Tibial nerve (tissue), 4 donors: ENCODE measurements around the gene PCDHB5. TPM values are rescaled to one million over a fixed set of nuclear protein-coding genes. Genes with fewer than 3 reads are reported as not detected.
A peak's percentile ranks its signal among the peaks of the same experiment; 100 is the strongest.
"Not testable (repeated sequence)": the region's sequence is repeated elsewhere in the genome, so short reads cannot be mapped to it uniquely, and the experiment has no call there.

Experiments used
- DNase-seq, 2 donors: peaks; one replicate each; pipeline ENCODE4 v3.0.0-alpha.2; 2019; ENCODE audit warnings: low spot score in 2 of 2
- H3K27ac ChIP-seq, 4 donors: fragments of 200-600 bp; sonication (generic) in 3 of 4; one replicate each; pipeline ENCODE4 v1.5.1; 2017 to 2019; ENCODE audit warnings: mild to moderate bottlenecking in 1 of 4
- H3K27me3 ChIP-seq, 2 donors: fragments of 200-600 bp; sonication (generic) in 1 of 2; one replicate each; pipeline versions ENCODE4 v1.5.1 to v1.6.0; 2017 to 2019
- H3K36me3 ChIP-seq, 3 donors: fragments of 200-600 bp; sonication (generic); one replicate each; pipeline ENCODE4 v1.5.1; 2018 to 2019
- H3K4me1 ChIP-seq, 4 donors: fragments of 200-600 bp; sonication (generic) in 3 of 4; one replicate each; pipeline ENCODE4 v1.5.1; 2017 to 2019
- H3K4me3 ChIP-seq, 4 donors: fragments of 200-600 bp; sonication (generic) in 3 of 4; one replicate each; pipeline ENCODE4 v1.5.1; 2017 to 2019; ENCODE audit warnings: mild to moderate bottlenecking in 1 of 4, moderate library complexity in 1 of 4
- H3K9me3 ChIP-seq, 4 donors: fragments of 200-600 bp; sonication (generic) in 3 of 4; one replicate each; pipeline ENCODE4 v1.5.1; 2017 to 2019
- EP300 ChIP-seq, 2 donors: sonication (generic); formaldehyde crosslinking; IDR thresholded peaks; one replicate each; pipeline ENCODE4 v1.6.1; 2017; ENCODE audit warnings: antibody characterized with exemption in 2 of 2, mild to moderate bottlenecking in 1 of 2
- POLR2A ChIP-seq, 2 donors: fragments of 450-650 bp; IDR thresholded peaks; one replicate each; pipeline ENCODE4 v1.6.1; 2017; ENCODE audit warnings: antibody characterized with exemption in 2 of 2, mild to moderate bottlenecking in 2 of 2, moderate library complexity in 2 of 2
- whole genome bisulfite sequencing, 2 donors: methylation state at CpG; one replicate each; pipeline ENCODE4 v1.1.5; 2018; 5-methylcytosine and 5-hydroxymethylcytosine counted together
- total RNA-seq, 4 donors: library from RNA; depleted of rRNA; stranded (reverse); fragments of >200 nt; gene quantifications; one replicate each; pipeline ENCODE4 v1.1.0, GENCODE V29; 2016
- TF ChIP-seq, protein P1 (sequence below), 5 experiments: fragments of 200-600 bp in 3 of 5; fragments of 450-650 bp in 2 of 5; sonication (generic) in 3 of 5; IDR thresholded peaks; one replicate each; pipeline ENCODE4 v1.5.1; 2016 to 2019; ENCODE audit warnings: antibody characterized with exemption in 5 of 5, mild to moderate bottlenecking in 3 of 5, moderate library complexity in 2 of 5

PCDHB5 gene
- total RNA-seq, 4 donors from 2014 or later = 5.9 to 15.5 (median 9.6) TPM

DNA sequence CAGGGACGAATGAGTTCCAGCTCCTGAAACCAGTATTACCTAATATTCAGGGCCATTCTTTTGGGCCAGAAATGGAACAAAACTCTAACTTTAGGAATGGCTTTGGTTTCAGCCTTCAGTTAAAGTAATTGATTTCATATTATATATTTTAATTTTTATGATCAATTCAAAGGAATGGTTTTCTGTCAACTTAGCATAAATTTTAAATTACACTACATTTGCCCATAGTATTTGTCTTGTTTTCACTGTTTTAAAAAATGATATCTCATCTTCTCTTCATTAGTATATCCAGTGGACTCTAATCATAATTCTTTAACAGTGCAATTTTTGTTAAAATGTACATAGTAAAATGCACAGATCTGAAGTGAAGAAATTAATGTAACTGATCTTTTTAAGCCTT lies 45.3 kb downstream of the PCDHB5 start:
- Histone ChIP-seq H3K9me3 (peaks cover 0 to 88% (median 35%) of the 10 kb centered on the region in 4 donors), H3K27me3 (peaks cover 0 to 8% of the 10 kb centered on the region in 2 donors)

DNA sequence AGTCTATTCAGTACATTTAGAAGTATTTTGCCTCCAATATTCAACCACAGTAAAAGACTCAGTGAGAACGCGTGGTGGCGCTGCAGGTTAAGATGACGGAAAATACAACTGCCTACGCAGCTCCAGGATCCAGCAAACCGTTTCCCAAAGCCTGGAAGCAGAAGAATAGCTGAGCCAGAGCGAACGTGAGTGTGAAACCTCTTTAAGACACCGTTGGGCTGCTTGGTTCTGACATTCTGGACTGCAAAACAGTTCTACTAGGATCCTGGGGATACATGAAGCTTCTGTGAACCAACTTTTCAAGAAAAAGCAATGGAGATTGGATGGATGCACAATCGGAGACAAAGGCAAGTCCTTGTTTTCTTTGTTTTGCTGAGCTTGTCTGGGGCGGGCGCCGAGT lies 47.2 kb downstream of the PCDHB5 start, which contains the start of gene PCDHB16:
PCDHB16 (plus strand) TSS at position 140 of the 400 bp plus-strand sequence; CDS start at position 313, 173 bp downstream.
- peaks cover 0 to 11% (median 0%) of the 10 kb centered on the region in 3 donors for H3K36me3 ChIP-seq
- peaks cover 0 to 88% (median 33%) of the 10 kb centered on the region in 4 donors for H3K9me3 ChIP-seq
- H3K27me3 ChIP-seq = peaks cover 0 to 8% of the 10 kb centered on the region in 2 donors
- peak; percentile 27 to 43 for DNase-seq
- peak within 1 kb of the TSS in 3 of 4 donors; percentile 18 to 47 (median 32) for H3K4me3 ChIP-seq
- 9 to 14% methylated on average over 13 of the region's 13 CpGs for WGBS, 2 donors
- TF ChIP-seq POLR2A (IDR thresholded peaks at IDR 0.05) (no peak), EP300 (IDR thresholded peaks at IDR 0.05) (peak in 1 of 2 donors; percentile 34)
- TF ChIP-seq, protein P1, sequence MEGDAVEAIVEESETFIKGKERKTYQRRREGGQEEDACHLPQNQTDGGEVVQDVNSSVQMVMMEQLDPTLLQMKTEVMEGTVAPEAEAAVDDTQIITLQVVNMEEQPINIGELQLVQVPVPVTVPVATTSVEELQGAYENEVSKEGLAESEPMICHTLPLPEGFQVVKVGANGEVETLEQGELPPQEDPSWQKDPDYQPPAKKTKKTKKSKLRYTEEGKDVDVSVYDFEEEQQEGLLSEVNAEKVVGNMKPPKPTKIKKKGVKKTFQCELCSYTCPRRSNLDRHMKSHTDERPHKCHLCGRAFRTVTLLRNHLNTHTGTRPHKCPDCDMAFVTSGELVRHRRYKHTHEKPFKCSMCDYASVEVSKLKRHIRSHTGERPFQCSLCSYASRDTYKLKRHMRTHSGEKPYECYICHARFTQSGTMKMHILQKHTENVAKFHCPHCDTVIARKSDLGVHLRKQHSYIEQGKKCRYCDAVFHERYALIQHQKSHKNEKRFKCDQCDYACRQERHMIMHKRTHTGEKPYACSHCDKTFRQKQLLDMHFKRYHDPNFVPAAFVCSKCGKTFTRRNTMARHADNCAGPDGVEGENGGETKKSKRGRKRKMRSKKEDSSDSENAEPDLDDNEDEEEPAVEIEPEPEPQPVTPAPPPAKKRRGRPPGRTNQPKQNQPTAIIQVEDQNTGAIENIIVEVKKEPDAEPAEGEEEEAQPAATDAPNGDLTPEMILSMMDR (IDR thresholded peaks at IDR 0.05) = peak in 4 of 5 experiments; percentile 22 to 51 (median 35)
- H3K4me1 ChIP-seq = no peaks in the 10 kb centered on the region
- peak within 1 kb of the TSS; percentile 2 to 65 (median 38) for H3K27ac ChIP-seq

More for the DNA sequence above, 45.3 kb downstream of the PCDHB5 start:
- 22 to 57% methylated on average over 1 of the region's 1 CpG for WGBS, 2 donors
- no peak overlapping the region for H3K4me3 ChIP-seq
- DNase-seq = no peak
- no peaks in the 10 kb centered on the region for H3K4me1 ChIP-seq
- H3K27ac ChIP-seq = no peak overlapping the region
- peaks cover 0 to 11% (median 0%) of the 10 kb centered on the region in 3 donors for H3K36me3 ChIP-seq
- no peak for TF ChIP-seq POLR2A (IDR thresholded peaks at IDR 0.05)
- TF ChIP-seq EP300 (IDR thresholded peaks at IDR 0.05) = no peak
- TF ChIP-seq, protein P1 (IDR thresholded peaks at IDR 0.05) = no peak

DNA sequence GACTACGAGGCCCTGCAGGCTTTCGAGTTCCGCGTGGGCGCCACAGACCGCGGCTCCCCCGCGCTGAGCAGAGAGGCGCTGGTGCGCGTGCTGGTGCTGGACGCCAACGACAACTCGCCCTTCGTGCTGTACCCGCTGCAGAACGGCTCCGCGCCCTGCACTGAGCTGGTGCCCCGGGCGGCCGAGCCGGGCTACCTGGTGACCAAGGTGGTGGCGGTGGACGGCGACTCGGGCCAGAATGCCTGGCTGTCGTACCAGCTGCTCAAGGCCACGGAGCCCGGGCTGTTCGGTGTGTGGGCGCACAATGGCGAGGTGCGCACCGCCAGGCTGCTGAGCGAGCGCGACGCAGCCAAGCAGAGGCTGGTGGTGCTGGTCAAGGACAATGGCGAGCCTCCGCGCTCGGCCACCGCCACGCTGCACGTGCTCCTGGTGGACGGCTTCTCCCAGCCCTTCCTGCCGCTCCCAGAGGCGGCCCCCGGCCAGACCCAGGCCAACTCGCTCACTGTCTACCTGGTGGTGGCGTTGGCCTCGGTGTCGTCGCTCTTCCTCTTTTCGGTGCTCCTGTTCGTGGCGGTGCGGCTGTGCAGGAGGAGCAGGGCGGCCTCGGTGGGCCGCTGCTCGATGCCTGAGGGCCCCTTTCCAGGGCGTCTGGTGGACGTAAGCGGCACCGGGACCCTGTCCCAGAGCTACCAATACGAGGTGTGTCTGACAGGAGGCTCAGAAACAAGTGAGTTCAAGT lies 49.3 kb downstream of the PCDHB5 start:
- WGBS, 2 donors = 45 to 46% methylated on average over 16 to 26 of the region's 69 CpGs
- H3K9me3 ChIP-seq = peaks cover 0 to 89% (median 32%) of the 10 kb centered on the region in 4 donors
- not testable (repeated sequence) for H3K4me1 ChIP-seq, DNase-seq, H3K4me3 ChIP-seq, H3K27ac ChIP-seq, H3K27me3 ChIP-seq, H3K36me3 ChIP-seq

DNA sequence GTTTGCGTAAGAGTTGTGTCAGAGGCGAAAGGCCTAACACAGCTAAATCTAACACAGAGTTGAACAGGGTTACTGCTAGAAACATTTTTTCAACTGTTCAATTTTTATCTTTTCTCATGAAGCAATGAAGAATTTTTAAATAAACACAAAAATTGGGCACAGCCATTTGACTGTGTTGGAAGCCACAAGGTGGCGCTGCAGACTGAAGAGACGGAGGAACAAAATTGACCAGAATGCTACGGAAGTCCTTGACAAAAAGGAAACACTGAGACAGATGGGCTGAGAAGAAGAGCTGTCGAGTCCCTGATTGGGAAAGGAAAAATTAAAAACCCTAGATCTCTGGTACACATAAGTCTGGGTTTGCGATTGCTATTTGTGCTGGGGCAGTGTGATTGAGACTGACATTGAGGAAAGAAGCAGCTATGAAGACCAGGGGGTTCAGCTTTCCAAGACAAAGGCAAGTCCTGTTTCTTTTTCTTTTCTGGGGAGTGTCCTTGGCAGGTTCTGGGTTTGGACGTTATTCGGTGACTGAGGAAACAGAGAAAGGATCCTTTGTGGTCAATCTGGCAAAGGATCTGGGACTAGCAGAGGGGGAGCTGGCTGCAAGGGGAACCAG lies 52.0 kb downstream of the PCDHB5 start, which contains the start of gene PCDHB9:
PCDHB9 (plus strand) TSS at position 265 of the 616 bp plus-strand sequence; CDS start at position 423, 158 bp downstream.
- Histone ChIP-seq H3K36me3 (peaks cover 0 to 8% (median 0%) of the 10 kb centered on the region in 3 donors), H3K27ac (no peak within 1 kb of the TSS), H3K27me3 (no peaks in the 10 kb centered on the region), H3K4me1 (no peaks in the 10 kb centered on the region), H3K9me3 (peaks cover 0 to 97% (median 38%) of the 10 kb centered on the region in 4 donors), H3K4me3 (peak within 1 kb of the TSS in 1 of 4 donors; percentile 9)
- TF ChIP-seq POLR2A (IDR thresholded peaks at IDR 0.05) = no peak
- TF ChIP-seq, protein P1 (IDR thresholded peaks at IDR 0.05) = peak in 1 of 5 experiments; percentile 19
- 18 to 20% methylated on average over 9 of the region's 9 CpGs for WGBS, 2 donors
- DNase-seq = no peak

Other genes with a start within 250 kb of the PCDHB5 start
- gene PCDHAC1, start 208.9 kb upstream of the PCDHB5 start, total RNA-seq = 1 to 10 TPM; 1.2 to 3.3 (median 2.7) TPM
- 1 to 10 TPM in 3 of 4 donors, under 1 TPM in 1; 0.78 to 4.2 (median 2.5) TPM for gene PCDHAC2, start 168.7 kb upstream of the PCDHB5 start, total RNA-seq
- gene PCDHB1, start 83.8 kb upstream of the PCDHB5 start, total RNA-seq = under 1 TPM in 1 of 4 donors, not detected in 3; 0.21 TPM
- 1 to 10 TPM; 1.7 to 7.5 (median 4.6) TPM for gene PCDHB2, start 40.6 kb upstream of the PCDHB5 start, total RNA-seq
- gene PCDHB3, start 34.7 kb upstream of the PCDHB5 start, total RNA-seq = 1 to 10 TPM; 3.9 to 7.4 (median 4.9) TPM
- gene PCDHB4, start 13.4 kb upstream of the PCDHB5 start, total RNA-seq = 10 to 100 TPM in 3 of 4 donors, 1 to 10 TPM in 1; 7.3 to 19.8 (median 14.8) TPM
- 1 to 10 TPM; 1.8 to 3.7 (median 2.4) TPM for gene PCDHB6, start 14.9 kb downstream of the PCDHB5 start, total RNA-seq
- gene PCDHB7, start 37.4 kb downstream of the PCDHB5 start, total RNA-seq = 1 to 10 TPM; 4.4 to 7.1 (median 5.5) TPM
- 1 to 10 TPM; 1.0 to 4.2 (median 3.5) TPM for gene PCDHB8, start 42.6 kb downstream of the PCDHB5 start, total RNA-seq
- 10 to 100 TPM in 3 of 4 donors, 1 to 10 TPM in 1; 9.2 to 17.7 (median 14.6) TPM for gene PCDHB16, start 47.2 kb downstream of the PCDHB5 start, total RNA-seq
- 1 to 10 TPM; 4.6 to 9.2 (median 7.4) TPM for gene PCDHB9, start 52.0 kb downstream of the PCDHB5 start, total RNA-seq
- 10 to 100 TPM in 1 of 4 donors, 1 to 10 TPM in 3; 4.8 to 10.4 (median 5.6) TPM for gene PCDHB10, start 57.1 kb downstream of the PCDHB5 start, total RNA-seq
- gene PCDHB11, start 64.4 kb downstream of the PCDHB5 start, total RNA-seq = 1 to 10 TPM; 6.9 to 8.6 (median 7.6) TPM
- 10 to 100 TPM in 3 of 4 donors, 1 to 10 TPM in 1; 5.7 to 12.6 (median 12.2) TPM for gene PCDHB12, start 73.5 kb downstream of the PCDHB5 start, total RNA-seq
- 1 to 10 TPM; 8.2 to 9.8 (median 9.2) TPM for gene PCDHB13, start 78.7 kb downstream of the PCDHB5 start, total RNA-seq
- gene PCDHB14, start 88.1 kb downstream of the PCDHB5 start, total RNA-seq = 10 to 100 TPM in 2 of 4 donors, 1 to 10 TPM in 2; 6.6 to 13.0 (median 10.3) TPM
- 1 to 10 TPM; 5.4 to 7.6 (median 6.4) TPM for gene PCDHB15, start 110.2 kb downstream of the PCDHB5 start, total RNA-seq
- gene SLC25A2, start 168.8 kb downstream of the PCDHB5 start, total RNA-seq = 1 to 10 TPM in 1 of 4 donors, under 1 TPM in 1, not detected in 2; 0.42 to 4.8 TPM
- gene TAF7, start 185.6 kb downstream of the PCDHB5 start, total RNA-seq = 10 to 100 TPM; 49.5 to 80.0 (median 59.5) TPM
- 1 to 10 TPM in 3 of 4 donors, under 1 TPM in 1; 0.90 to 2.5 (median 1.8) TPM for gene PCDHGA1, start 195.3 kb downstream of the PCDHB5 start, total RNA-seq
- gene PCDHGA2, start 203.6 kb downstream of the PCDHB5 start, total RNA-seq = 10 to 100 TPM in 3 of 4 donors, 1 to 10 TPM in 1; 9.6 to 20.4 (median 12.7) TPM
- gene PCDHGA3, start 208.6 kb downstream of the PCDHB5 start, total RNA-seq = 10 to 100 TPM in 1 of 4 donors, 1 to 10 TPM in 3; 6.5 to 10.5 (median 8.7) TPM
- 1 to 10 TPM; 4.3 to 8.4 (median 6.8) TPM for gene PCDHGB1, start 214.9 kb downstream of the PCDHB5 start, total RNA-seq
- gene PCDHGA4, start 219.8 kb downstream of the PCDHB5 start, total RNA-seq = 10 to 100 TPM in 2 of 4 donors, 1 to 10 TPM in 2; 5.1 to 13.5 (median 9.2) TPM
- 10 to 100 TPM in 2 of 4 donors, 1 to 10 TPM in 2; 9.2 to 14.0 (median 10.4) TPM for gene PCDHGB2, start 224.8 kb downstream of the PCDHB5 start, total RNA-seq
- 10 to 100 TPM in 3 of 4 donors, 1 to 10 TPM in 1; 8.2 to 13.2 (median 12.1) TPM for gene PCDHGA5, start 229.0 kb downstream of the PCDHB5 start, total RNA-seq
- 10 to 100 TPM in 2 of 4 donors, 1 to 10 TPM in 2; 7.8 to 12.4 (median 10.1) TPM for gene PCDHGB3, start 235.0 kb downstream of the PCDHB5 start, total RNA-seq
- gene PCDHGA6, start 238.7 kb downstream of the PCDHB5 start, total RNA-seq = 10 to 100 TPM in 2 of 4 donors, 1 to 10 TPM in 2; 7.4 to 12.3 (median 10.1) TPM
- 10 to 100 TPM in 1 of 4 donors, 1 to 10 TPM in 3; 7.6 to 12.2 (median 9.2) TPM for gene PCDHGA7, start 247.5 kb downstream of the PCDHB5 start, total RNA-seq